Inflammatory macrophage treated with lipopolysaccharide for 1 hour (primary cell): ENCODE data around the gene BATF2.
A peak's percentile ranks its signal among the peaks of the same experiment; 100 is the strongest.
"Not testable (repeated sequence)": the region's sequence is repeated elsewhere in the genome, so short reads cannot be mapped to it uniquely, and the experiment has no call there.

Source experiments
- DNase-seq, 2 donors: peaks; one replicate each; pipeline ENCODE4 v3.0.0-alpha.2; 2020 to 2022

The BATF2 gene, protein sequence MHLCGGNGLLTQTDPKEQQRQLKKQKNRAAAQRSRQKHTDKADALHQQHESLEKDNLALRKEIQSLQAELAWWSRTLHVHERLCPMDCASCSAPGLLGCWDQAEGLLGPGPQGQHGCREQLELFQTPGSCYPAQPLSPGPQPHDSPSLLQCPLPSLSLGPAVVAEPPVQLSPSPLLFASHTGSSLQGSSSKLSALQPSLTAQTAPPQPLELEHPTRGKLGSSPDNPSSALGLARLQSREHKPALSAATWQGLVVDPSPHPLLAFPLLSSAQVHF

DNA sequence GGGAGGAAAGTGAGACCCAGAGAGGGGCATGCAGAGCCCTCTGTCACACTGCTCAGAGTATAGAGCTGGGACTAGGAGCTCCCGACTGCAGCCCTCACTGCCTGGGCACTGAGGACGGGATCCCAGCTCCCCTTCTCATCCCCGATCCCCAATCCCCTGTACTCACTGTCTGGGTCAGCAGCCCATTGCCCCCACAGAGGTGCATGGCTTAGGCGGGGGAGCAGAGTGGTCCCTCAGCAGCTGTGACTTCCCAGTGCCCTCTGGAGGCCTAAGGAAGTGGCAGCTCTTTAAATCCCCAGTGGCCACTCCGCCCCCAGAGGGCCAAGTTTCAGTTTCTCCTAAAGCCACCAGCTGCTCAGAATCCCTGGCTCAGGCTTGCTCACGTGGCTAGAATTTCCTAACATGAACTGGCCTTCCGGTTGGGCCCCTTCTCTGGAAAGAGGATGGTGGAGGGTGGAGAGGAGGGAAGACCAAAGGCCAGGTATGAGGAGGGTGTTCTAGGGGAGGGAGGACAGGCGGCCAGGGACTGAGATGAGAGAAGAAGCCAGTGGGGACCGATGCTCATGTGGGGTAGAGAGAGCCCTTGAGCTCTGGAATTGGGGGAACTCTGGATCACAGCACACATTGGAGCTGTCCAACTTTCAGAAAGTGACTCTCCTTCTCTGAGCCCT is at the start of gene BATF2:
Gene BATF2 (minus strand): TSS at position 262 of the 671 bp plus-strand sequence. CDS start 57 bp downstream, at position 205.
- DNase-seq = peak; percentile 80 to 94

DNA sequence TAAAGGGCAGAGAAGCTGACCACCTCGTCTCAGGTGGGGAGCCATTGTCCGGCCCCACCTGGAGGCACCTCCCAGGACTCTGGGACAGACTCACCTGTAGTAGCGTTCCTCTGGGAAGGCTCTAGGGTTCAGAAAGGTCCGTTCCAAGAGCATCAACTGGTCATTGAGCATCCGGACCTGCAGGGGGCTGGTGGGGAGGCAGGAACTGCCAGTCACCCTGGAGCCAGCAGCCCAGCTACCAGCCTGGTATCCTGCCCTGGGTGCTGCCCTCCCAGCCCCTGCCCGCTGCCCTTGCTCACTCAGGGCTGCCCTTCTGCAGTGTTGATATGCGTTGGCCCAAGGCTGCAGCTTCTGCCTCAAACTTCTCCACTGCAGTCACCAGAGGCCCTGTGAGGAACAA is 49.0 kb upstream of the BATF2 start:
- no peak for DNase-seq

DNA sequence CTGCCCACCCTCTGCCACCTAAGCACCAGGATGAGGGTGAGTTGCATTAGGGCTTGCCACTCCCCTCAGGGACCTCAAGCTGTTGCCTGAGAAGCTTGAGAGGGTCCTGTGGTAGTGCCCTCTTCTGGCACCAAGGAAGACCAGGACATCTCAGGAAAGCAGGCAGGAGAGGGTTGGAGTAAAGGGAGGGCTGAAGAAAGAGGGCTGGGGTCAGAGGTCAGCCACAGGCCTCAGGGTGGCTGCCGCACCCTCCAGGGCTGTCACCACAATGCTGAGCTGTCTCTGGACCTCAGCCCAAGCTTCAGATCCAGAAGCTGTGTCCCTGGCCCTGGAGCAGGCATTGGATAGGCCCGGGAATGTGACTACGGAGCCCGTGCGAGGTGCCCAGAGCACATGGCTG is 48.3 kb upstream of the BATF2 start:
- no peak for DNase-seq

DNA sequence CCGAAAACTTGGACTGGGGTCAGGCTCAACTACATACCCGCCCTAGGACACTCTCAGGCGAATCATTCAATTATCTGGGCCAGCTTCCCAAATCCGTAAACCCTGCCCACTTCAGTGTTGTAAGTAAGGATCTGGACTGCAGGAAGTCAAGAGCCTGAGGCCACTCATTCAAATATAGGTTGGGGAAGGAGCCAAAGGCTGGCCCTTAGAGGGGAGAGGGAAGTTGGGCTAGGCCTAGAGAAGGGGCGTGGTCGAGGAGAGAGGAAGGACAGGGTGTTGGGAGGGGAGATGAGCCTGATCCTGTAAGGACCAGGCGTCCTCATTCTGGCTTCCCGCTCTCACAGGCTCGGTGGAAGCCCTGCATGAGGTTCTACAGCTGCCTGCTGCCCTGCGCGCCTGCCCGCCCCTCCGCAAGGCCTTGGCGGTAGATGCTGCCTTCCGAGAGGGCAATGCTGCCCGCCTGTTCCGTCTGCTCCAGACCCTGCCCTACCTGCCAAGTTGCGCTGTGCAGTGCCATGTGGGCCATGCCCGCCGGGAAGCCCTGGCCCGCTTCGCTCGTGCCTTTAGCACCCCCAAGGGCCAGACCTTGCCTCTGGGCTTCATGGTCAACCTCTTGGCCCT is 47.2 kb upstream of the BATF2 start:
- peak; percentile 84 to 87 for DNase-seq

DNA sequence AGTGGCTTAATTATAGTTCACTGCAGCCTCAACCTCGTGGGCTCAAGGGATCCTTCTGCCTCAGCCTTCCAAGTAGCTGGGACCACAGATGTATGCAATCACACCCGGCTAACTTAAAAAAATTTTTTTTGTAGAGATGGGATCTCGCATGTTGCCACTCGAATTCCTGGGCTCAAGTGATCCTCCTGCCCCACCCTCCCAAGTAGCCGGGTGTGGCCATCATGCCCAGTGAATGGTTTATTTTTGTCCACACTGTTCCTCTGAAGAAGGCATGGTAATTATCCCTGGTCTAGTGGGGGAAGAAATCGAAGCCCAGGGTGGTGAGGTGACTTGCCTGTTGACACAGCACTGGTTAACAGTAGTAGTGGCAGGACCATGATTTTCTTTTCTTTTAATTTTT is 46.1 kb upstream of the BATF2 start:
- DNase-seq = no peak

DNA sequence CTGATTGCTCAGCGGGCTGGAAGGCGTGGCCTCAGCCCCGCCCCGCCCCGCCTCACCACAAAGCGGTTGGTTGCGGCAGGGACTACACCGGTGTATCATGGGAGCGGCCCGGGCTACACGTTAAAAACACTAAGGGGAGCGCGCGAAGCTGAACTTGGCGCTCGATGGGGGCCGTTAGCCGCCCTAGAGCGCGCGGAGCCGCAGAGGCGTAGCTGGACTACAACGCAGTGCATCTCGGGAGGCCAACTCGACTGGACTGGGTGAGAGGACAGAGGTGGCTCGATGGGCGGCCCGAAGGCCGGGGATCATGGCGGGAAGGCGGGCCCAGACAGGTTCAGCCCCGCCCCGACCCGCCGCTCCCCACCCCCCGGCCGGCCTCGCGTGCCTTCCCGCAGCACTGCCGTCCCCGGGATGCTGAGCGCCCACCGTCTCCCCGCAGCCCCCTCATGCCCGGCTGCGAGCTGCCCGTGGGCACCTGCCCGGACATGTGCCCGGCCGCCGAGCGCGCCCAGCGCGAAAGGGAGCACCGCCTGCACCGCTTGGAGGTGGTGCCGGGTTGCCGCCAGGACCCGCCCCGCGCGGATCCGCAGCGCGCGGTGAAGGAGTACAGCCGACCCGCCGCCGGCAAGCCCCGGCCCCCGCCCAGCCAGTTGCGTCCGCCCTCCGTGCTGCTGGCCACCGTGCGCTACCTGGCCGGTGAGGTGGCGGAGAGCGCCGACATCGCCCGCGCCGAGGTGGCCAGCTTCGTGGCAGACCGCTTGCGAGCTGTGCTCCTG is 44.3 kb upstream of the BATF2 start, which contains the start of gene SAC3D1:
Gene SAC3D1 (plus strand): TSS at position 364 of the 776 bp plus-strand sequence. CDS start 83 bp downstream, at position 447.
- peak; percentile 87 to 93 for DNase-seq

DNA sequence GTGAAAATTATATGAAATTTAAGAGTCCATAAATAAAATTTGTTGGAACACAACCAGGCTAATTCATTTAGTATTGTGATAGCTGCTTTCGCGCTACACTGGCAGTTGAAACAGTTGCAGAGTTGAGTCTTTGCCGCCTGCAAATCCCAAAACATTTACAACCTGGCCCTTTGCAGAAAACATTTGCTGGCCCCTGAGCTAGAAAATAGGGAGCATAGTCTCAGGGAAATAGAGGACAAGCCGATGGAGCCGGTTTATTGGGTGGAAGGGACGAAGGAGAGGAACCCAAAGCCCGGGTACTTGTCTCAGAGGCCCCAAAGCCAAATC is 43.7 kb upstream of the BATF2 start:
- no peak for DNase-seq

DNA sequence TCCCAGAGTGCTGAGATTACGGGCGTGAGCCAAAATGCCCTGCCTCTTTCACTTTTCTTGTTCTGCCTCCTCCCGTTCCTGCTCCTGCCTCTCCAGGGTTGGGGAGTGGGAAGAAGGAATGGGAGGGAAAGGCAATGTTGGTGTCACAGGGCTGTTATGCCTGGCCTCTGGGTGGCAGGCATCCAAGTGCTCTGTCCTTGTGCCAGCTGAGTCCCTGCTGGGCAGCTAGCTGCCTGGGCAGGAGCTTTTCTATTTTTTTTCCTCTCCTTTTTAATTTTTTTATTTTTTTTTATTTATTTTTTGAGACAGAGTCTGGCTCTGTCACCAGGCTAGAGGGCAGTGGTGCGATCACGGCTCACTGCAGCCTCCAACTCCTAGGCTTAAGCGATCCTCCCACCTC is 40.2 kb upstream of the BATF2 start:
- no peak for DNase-seq

DNA sequence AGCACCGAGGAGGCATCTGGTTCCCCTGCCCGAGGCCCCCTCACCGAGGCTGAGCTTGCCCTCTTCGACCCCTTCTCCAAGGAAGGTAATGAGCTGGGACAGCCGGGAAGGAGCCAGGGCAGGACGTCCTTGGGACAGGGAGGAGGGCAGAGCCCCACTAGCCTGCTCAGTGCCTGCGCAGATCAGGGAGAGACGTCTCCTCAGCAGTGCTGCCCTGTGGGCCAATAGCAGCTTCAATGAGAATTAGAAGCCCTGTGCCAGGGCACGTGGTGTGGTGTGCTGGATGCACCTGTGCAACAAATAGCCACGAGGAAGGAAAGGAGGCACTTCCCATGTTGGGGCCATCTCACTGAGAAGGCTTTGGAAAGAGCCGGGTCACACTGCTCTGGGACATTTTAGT is 38.8 kb upstream of the BATF2 start:
- no peak for DNase-seq

DNA sequence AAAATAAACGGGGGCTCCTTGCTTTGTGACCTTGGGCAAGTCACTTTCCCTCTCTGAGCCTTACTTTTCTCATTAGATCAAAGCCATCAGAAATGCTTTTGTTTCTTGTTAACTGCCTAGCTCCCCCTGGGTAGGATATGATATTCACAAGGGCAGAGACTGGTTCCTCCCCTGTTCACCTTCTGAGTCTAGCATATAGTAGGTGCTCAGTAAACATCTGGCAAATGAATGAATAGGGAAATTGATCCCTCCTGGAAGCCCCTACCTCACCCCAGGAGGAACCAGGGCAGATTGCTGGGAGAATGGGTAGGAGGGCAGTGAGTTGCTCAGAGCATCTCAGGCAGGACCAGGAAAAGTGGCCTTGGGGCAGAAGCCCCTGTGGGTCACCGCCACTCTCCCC is 37.7 kb upstream of the BATF2 start:
- no peak for DNase-seq

DNA sequence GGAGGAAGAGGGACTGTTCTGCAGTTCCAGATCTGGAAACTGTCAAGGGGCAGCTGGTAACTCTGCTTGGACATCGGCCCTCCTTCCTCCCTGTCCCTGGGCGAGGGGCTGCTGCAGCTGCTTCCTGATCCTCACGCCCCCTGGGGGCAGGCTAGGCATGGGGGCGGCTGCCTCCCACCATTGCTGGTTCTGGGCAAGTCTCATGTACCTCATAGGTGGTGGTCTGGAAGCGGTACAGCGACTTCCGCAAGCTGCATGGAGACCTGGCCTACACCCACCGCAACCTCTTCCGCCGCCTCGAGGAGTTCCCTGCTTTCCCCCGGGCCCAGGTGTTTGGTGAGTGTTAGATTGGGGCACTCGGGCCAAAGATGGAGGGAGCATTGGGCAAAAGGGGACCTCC is 35.4 kb upstream of the BATF2 start:
- no peak for DNase-seq

DNA sequence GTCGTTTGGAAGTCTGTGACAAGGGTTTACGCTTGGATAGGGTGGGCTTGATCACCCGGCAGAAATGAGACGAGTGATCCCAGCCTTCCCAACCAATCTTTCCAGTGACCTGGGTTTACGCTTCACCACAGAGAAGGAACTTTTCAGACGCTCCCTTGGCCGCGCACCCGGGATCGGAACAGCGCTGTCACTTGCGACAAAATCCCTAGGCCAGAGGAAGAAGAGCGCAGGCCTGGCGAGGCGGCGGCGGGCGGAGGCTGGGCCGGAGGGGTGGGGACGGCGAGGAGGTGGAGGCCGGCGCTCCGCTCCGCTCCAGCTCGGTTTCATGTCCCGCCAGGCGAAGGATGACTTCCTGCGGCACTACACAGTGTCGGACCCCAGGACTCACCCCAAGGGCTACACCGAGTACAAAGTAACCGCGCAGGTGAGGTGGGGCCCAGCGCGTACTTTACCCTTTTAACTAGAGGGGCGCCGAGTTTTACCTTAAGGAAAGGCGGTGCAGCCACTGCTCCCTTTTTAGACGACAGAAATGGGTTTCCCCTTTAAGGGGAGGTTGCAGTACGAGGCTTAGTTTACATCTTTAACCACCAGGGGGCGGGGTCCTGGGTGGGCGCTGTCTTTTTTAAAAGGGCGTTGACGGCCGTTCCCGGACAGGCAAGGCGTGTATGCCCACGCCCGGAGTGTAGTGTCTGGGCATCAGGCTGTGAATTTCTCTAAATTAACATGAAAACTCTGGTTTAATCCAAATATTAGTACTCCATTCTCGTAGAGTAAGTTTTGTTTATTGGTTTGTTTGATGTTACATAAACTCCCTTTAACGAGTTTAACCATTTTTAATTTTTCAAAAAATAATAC is 30.7 kb upstream of the BATF2 start, which contains the start of gene SNX15:
Gene SNX15 (plus strand): TSS at position 227 of the 855 bp plus-strand sequence. CDS start 99 bp downstream, at position 326.
- peak; percentile 93 to 99 for DNase-seq

DNA sequence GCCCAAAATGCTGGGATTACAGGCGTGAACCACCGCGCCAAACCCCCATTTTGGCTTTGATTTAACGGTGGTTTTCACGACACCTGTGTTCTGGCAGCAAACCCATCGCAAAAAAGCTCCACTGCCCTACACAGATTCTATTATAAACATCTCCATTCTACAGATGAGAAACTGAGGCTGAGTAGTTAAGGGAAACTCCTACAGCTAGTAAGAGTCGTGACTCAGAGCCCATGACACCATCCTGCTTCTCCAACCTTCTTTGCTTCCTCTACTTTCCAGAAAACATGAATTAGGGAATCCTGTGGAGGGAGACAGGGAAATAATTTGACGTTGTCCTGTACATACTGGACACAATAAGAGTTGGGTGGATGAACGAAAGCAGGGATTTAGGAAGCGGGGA is 30.0 kb upstream of the BATF2 start:
- peak in 1 of 2 donors; percentile 23 for DNase-seq

DNA sequence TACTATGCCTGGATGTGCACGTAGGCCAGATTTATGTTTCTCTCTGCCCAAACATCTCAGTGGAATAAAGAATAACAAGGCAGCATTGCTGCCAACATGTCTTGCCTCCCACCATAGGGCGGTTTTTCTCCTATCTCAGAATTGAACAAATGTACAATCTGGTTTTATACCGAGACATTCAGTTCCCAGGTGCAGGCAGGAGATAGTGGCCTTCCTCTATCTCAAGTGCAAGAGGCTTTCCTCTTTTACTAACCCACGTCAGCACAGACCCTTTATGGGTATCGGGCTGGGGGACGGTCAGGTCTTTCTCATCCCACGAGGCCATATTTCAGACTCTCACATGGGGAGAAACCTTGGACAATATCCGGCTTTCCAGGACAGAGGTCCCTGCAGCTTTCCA is 26.7 kb upstream of the BATF2 start:
- not testable (repeated sequence) for DNase-seq

DNA sequence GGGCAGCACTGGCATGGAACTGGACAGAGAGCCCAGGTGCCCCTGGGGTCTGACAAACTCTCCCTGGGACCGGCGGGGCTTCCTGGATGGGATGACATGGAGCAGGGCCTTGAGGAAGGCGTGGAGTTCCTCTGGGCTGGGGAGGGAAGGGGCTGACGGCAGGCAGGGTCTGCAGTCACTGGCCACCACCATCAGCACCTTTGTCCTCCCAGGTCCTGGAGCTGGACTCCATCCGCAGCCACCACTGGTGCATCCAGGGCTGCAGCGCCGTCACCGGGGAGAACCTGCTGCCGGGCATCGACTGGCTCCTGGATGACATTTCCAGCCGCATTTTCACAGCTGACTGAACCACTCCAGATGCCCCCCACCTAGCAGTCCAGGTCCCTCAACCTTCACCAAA is 24.7 kb upstream of the BATF2 start:
- DNase-seq = no peak

DNA sequence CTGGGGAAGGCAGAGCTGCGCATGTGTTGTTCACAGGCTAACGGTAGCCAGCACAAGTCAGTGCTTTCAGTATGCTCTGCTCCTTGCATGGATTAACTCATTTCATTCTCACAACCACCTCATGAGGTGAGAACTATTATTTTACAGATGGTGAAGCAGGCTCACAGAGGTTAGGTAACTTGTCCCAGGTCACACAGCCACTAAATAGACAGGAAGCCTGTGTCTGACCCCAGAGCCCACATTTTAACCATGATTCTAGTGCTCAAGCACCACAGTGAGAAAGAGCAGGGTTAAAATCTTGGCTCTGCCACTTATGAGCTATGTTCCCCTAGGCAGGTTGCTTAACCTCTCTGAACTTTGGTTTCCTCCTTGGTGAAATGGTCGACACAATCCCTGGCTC is 24.2 kb upstream of the BATF2 start:
- DNase-seq = no peak

DNA sequence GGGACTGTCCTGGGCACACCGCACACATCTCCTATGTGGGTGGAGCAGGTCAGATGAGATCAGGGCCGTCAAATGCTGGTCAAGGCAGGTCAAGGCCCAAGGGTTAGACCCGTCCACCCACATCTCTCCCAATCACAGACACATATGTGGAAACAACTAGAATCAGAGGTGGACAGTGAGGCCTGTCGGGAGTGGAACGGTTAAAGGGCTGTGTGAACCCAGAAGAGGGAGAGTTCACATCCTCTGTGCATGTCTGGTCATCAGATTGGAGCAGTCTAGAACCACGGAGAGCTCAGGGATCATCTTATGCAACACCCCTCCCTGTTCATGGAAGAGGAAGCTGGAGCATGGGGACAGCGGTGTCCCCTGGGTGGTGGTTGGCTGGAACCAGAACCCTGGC is 23.1 kb upstream of the BATF2 start:
- no peak for DNase-seq

DNA sequence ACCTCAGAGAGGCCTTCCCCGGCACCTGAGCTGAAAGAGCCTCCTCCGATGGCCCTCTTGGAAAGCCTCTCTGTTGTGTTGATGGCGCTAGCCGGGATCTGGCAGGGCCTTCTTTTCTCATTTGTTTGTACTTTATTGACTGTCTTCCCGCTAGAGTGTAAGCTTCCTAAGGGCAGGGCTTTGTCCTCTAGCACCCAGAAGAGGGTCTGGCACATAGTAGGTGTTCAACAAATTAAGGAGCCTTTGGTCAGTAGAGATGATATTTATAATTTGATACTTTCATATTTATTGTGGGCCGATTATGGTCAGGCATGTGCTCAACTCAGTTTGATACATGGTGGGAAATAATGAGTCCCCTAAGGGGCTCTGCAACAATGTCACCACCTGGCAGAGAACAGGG is 21.2 kb upstream of the BATF2 start:
- no peak for DNase-seq

DNA sequence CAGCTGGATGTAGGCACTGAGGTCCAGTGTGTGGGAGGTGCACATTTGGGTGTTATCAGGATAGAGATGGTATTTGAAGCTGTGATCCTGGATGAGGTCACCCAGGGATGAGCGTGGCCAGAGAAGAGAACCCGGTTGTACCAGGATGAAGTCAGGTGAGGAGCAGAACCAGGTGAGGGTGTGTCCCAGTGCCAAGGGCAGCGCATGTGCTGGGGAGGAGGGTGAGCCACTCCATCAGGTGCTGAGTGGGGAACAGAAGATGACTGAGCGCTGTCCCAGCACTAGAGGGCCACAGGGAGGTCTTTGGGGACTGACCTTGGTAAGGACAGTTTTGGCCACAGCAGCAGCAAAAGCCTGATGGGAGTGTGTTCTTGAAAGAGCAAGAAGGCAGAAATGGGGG is 19.9 kb upstream of the BATF2 start:
- DNase-seq = no peak

DNA sequence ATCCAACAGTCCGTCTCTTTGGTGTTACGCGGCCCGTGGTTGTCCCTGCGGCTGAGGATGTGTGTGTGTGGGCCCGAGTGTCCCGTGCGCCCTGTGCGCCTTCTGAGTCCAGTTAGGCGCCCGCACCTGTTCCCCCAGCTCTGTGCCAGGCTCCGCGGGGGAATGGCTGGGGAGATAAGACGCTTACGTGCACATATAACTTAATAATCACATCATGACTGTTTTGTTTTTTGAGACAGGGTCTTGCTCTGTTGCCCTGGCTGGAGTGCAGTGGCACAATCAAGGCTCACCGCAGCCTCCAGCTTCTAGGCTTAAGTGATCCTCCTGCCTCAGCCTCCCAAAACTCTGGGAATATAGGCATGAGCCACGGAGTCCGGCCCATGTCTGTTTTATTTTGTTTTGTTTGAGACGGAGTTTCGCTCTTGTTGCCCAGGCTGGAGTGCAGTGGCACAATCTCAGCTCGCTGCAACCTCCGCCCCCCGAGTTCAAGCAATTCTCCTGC is 18.0 kb upstream of the BATF2 start:
- DNase-seq = no peak

DNA sequence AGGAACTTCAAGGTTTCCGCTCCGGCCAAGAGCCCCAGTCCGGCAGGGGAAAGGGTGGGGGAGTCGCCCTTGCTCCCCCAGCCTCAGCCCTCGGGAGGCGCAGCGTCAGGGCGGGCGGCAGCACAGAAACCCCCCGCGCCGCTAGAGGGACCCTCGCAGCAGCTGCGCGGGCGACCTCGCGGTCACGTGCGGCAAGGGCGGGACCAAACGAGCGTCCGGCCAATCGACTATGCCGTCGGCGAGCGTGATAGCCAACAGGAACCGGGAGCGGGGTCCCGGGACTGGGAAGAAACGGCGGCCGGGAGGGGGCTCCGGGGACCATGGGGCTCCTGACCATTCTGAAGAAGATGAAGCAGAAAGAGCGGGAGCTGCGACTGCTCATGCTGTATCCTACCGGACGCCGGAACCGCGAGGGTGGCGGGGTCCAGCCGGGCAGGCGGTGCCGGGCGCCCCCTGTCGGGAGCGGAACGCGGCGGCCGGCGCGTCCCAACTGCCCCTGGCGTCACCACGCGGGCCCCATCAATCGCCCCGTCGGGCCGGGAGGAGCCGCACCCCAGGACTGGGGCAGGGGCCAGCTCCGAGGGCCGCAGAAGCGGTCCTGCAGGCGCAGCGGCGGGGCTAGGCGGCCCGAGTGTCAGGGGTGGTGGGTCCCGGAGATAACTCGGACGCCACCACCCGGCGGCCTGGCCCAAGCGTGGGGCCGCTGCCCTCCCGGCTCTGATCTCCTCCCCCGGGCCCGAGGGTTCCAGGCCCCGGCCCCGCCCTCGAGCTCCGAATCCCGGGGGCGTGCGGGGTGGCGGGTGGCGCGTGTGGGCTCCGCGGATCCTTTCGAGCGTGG is 17.3 kb upstream of the BATF2 start, which contains the start of gene ARL2:
Gene ARL2 (plus strand): TSS at position 273 of the 838 bp plus-strand sequence. CDS start 48 bp downstream, at position 321.
- peak; percentile 77 to 84 for DNase-seq
